GM08714 (cell line): Measurements from ENCODE around the gene TMEM130.

Experiments used
- H3K4me3 ChIP-seq: fragments of 200-500 bp; sonication (Bioruptor generic); 2 replicates; pipeline ENCODE4 v1.5.1; 2014; ENCODE audit warnings: mild to moderate bottlenecking, low read length, inconsistent platforms
- ZNF274 ChIP-seq: IDR thresholded peaks from 2 replicates; pipeline ENCODE4 v1.6.1; 2012; ENCODE audit warnings: mild to moderate bottlenecking, low read depth, low read length

TMEM130 gene

DNA sequence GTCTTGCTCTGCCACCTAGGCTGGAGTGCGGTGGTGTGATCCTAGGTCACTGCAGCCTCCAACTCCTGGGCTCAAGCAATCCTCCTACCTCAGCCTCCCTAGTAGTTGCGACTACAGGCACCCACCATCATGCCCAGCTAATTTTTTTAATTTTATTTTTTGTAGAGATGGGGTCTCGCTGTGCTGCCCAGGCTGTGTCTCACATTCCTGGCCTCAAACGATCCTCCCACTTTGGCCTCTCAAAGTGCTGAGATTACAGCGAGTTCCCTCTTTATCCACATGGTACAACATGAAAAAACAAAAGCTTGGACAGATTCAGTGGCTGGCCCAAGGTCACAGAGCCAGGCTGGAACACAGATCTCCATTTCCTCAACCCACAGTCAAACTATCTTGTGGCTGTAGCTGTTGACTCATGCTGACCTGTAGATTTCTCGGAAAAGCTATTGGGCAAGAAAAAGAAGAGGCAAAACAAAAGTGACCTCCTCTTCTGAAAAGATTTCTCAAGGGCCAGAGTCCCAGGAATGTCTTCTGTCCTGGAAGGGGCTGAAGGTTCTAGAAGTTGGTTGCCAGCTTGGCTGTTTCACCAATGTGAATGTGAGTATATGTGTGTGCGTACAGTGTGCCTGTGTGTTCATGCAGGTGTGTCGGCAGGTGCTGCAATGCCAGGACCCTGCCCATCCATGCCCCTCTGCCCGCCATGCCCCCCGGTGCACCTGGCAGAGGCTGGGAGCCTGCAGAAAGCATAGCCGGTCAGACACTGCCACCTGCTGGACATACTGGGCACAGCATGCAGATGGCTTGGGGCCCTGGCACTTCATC is 28.4 kb downstream of the TMEM130 start:
- no peak for TF ChIP-seq ZNF274
- no peak overlapping the region for H3K4me3 ChIP-seq

DNA sequence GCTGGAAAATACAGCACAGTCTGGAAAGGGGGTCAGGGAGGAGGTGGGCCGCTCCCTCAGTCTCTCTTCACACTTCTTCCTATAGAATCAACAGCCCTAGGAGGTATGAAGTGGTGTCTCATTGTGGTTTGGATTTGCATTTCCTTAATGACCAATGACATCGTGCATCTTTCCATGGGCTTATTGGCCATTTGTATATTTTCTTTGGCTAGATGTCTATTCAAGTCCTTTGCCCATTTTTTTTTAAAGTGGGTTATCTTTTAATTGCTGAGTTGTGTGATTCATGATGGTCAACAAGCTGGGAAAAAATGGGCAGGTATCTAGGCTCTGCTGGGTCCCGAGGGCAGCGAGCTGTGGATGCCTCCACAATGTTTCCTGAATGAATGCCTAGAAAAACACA is 29.1 kb downstream of the TMEM130 start:
- TF ChIP-seq ZNF274 = no peak
- no peak overlapping the region for H3K4me3 ChIP-seq

DNA sequence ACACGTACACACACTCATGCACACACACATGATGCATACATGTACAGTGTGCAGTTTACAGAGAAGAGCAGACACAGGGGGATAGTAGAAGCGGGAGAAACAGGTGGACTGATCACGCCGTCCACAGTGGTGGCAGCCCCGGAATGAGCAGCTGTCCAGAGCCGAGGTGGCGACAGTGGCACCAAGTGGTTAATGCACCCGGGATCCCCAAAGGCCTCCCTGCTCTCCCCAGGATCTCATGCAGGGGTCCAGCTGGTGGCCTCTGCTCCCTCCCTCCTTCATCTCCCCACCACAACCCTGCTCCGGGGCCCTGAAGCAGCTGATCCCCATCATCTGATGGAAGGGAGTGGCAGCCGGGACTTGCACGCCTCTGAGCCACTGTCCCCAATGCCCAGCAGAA is 29.7 kb downstream of the TMEM130 start:
- H3K4me3 ChIP-seq = no peak overlapping the region
- no peak for TF ChIP-seq ZNF274

DNA sequence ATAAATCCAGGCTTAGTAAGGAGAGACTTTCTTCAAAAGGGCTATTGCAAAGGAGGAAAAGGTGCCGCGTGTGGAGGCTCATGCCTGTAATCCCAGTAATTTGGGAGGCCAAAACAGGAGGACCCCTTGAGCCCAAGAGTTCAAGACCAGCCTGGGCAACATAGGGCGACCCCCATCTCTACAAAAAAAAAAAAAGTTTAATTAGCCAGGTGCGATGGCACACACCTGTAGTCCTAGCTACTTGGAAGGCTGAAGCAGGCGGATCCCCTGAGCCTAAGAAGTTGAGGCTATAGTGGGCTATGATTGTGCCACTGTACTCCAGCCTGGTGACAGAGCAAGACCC is 32.2 kb downstream of the TMEM130 start:
- H3K4me3 ChIP-seq = no peak overlapping the region
- TF ChIP-seq ZNF274 = no peak

DNA sequence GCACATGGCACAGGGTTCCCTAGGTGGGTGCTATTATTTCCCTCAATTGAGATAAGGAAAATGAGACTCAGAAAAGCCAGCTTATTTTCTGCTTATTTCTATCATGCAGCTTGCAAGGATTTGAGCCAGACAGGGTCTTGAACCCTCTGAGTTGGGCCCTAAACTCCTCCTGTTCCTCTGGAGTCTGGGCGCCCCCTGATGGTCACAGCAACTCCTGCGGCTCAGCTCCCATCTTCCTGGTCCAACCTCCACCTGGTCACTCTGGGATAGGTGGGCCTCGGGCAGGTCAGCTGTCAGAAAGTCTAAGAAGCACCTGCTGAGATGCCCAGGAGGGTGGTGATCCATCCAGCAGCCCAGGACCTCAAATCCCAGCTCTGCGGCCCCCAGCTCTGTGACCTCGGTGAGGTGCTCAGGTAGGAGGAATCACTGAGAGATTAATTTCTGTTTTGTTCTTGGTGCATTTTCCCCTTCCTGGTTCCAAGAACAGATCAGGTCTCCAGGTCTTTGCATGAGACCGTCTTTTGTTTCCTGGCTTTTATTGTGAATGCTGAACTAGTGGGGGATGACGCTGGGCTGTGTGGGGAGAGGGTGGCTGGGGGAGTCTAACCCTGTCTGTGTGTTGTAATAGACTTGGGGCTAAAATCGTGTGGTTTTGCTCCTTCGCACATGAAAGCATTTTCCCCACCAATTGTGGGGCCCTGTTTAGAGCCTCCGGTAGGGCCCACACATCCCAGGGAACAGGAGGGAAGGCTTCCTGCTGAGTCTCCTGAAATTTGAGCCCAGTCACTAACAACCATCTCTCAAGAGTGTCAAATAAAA is 32.8 kb downstream of the TMEM130 start:
- H3K4me3 ChIP-seq = no peak overlapping the region

DNA sequence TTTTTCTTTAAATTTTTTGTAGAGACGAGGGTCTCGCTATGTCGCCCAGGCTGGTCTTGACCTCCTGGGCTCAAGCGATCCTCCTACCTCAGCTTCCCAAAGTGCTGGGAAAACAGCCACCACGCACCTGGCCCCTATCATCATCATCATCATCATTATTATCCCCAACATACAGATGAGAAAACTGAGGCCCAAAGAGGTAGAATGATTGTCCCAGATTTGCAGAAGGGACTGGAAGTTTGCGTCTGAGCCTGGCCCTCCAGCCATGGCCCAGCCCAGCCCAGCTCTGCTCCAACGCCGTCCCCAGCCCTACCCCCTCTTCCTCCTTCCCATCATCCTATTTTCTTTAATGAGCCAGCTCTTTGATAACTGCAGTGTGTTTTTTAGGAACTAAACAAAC is 34.9 kb downstream of the TMEM130 start:
- TF ChIP-seq ZNF274 = no peak
- no peak overlapping the region for H3K4me3 ChIP-seq

More for the DNA sequence above, 32.8 kb downstream of the TMEM130 start:
- no peak for TF ChIP-seq ZNF274

DNA sequence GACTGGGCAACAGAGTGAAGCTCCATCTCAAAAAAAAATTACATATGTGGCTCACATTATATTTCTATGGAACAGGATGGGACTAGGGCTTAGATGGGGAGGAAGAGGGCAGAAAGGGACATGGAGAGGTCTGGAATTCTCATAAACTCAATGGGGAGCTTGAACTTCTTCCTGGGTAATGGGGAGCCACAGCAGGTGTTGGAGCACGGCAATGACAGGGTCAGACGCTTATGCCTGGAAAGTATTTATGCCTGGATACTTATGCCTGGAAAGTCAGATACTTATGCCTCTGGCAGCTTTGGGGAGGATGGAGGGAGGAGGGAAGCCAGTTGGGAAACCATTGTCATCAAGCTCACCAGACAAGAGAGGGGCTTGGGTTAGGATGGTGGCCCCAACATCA is 36.8 kb downstream of the TMEM130 start:
- no peak for TF ChIP-seq ZNF274
- no peak overlapping the region for H3K4me3 ChIP-seq

DNA sequence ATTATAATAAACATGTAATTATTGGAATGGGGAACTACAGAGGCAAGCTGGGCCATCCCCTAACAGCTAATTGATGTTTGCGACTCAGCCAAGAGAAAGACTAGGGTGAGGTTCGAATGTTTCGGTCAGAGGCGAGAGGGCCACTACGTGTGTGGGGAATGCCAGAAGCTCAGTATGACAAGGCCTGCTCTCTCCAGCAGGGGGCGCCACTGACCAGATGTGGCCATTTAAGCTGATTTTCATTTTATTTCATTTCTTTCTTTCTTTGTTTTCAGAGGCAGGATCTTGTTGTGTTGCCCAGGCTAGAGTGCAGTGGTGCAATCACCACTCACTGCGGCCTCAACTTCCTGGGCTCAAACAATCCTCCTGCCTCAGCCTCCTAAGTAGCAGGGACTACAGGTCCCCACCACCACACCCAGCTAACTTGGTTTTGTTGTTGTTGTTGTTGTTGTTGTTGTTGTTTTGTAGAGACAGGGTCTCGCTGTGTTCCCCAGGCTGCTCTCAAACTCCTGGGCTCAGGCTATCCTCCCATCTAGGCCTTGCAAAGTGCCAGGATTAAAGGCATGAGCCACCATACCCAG is 38.1 kb downstream of the TMEM130 start:
- TF ChIP-seq ZNF274 = no peak

DNA sequence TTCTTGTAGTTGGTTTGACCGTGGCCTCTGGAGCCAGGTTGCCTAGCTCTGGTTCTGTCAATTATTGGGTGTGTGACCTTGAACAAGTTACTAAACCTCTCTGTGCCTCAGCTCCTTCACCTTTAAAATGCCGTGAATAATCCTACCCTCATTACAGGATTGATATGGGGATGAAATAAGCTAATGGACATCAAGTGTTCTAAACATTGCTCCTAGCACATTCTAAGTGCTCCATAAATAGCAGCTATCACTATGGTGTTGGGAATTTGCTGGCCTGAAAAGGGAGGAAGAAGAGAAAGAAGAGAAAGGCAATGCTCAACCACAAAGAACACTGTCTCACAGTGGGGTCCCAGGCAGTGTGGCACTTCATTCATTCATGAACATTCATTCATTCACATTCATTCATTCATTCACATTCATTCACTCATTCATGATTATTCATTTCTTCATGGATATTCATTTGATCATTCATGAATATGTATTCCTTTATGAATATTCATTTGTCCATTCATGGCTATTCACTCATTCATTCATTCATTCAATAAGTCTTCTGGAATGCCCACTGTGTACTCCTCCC is 38.8 kb downstream of the TMEM130 start:
- no peak overlapping the region for H3K4me3 ChIP-seq
- no peak for TF ChIP-seq ZNF274

More for the DNA sequence above, 38.1 kb downstream of the TMEM130 start:
- no peak overlapping the region for H3K4me3 ChIP-seq

DNA sequence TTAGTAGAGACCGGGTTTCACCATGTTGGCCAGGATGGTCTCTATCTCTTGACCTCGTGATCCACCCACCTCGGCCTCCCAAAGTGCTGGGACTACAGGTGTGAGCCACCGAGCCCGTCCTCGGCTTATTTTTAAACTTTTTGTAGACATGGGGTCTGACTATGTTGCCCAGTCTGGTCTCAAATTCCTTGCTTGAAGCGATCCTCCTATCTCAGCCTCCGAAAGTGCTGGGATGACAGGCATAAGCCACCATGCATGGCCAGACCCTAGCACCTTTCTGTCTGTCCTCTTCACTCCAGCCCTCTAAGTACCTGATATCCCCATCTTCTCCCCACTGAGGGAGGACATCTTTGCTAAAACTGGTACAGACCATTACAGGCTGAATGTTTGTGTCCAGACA is 41.4 kb downstream of the TMEM130 start:
- TF ChIP-seq ZNF274 = no peak
- H3K4me3 ChIP-seq = no peak overlapping the region

DNA sequence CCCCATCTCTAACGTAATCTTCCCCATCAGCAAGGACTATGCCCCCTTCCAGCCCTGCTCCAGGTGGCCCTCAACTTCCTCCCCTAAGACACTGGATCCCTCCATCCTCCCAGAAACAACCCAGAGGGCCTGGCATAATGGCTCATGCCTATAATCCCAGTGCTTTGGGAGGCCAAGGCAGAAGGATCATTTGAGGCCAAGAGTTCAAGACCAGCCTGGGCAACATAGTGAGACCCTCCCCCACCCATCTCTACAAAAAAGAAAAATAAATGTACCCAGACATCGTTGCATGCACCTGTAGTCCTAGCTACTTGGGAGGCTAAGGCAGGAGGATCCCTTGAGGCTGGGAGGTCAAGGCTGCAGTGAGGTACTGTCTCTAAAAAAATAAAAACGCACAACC is 42.6 kb downstream of the TMEM130 start:
- no peak overlapping the region for H3K4me3 ChIP-seq
- TF ChIP-seq ZNF274 = no peak

DNA sequence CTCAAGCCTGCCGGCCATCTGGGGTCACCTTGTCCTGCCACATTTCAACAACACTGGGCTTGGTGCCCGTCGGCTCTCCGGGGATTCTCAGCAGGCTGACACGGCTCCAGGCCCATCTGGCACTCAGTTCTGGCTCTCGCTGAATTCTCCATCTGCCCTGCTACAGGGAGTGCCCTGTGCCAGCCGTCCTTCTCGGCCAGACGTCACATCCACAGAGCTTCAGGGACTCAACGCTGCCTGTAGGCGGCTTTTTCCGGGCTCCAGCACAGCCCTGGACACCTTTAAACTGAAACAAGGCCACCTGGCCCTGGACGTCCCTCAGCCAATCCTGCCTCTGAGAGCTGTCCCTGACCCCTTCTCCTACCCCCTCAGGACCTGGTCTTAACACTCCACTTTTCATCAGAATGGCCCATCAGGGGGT is 43.0 kb downstream of the TMEM130 start:
- H3K4me3 ChIP-seq = no peak overlapping the region

DNA sequence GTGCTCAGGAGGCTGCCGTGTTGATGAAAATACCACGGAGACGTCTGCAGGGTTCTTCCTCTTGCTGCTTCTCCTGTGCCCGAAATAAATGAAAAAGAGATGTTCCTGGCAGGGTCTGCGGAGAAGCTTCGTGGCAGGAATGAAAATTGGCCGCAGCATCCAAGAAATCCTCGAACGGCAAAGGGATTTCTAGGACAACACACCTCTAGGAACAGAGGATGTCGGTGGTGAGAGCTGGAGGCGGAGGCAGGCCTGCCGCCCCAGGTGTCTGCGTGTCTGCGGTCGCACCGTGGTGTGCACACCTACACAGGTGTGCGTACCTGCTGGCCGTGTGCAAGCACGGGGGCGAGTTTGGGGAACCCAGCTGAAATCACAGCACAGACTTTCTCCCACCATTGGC is 43.4 kb downstream of the TMEM130 start:
- TF ChIP-seq ZNF274 = no peak
- no peak overlapping the region for H3K4me3 ChIP-seq

More for the DNA sequence above, 43.0 kb downstream of the TMEM130 start:
- no peak for TF ChIP-seq ZNF274

DNA sequence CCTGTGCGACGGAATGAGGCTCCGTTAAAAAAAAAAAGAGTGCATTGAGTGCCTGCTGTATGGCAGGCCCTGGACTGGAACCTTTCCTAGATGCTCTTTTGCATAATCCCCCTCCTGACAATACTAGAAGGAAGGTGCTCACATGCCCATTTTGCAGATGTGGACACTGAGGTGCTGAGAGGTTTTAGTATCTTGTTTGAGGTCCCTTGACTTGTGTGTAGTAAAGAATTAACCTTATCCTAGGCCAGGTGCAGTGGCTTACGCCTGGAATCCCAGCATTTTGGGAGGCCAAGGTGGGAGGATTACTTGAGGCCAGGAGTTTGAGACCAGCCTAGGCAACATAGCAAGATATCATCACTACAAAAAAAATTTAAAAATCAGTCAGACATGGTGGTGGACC is 46.6 kb downstream of the TMEM130 start:
- TF ChIP-seq ZNF274 = no peak
- no peak overlapping the region for H3K4me3 ChIP-seq

DNA sequence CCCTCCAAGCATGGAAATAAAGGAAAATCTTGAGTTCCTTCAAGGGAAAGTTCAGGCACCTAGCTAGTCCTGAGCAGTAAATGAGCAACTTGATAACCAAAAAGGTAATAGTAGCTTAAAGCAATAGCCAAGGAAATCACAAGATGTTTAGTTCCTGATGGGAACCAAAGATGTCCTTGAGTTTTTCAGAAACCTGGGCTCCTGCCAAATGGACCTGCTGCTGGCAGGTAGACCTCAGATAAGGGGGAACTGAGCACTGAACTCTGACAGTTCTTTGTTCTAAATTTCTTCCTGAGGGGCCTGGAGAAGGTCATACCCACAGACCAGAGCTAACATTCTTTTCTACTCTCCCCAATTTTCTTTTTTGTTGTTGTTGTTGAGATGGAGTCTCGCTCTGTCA is 48.5 kb downstream of the TMEM130 start:
- TF ChIP-seq ZNF274 = no peak
- no peak overlapping the region for H3K4me3 ChIP-seq
